Stimulated activated CD4-positive, alpha-beta T cell treated with anti-CD3 and anti-CD28 coated beads, Interleukin-2, amount 100 ng/mL, for 4 hours (primary cell): ENCODE results near the gene SND1.

Experiments
- DNase-seq: peaks from one replicate; pipeline ENCODE4 v3.0.0-alpha.2; 2020; ENCODE audit warnings: low read depth

SND1 gene

GRCh38 chr7:128045766-128046165, 393.8 kb downstream of the SND1 start:
- no peak for DNase-seq

- no peak for DNase-seq
Measured at GRCh38 chr7:128052404-128052803, 400.4 kb downstream of the SND1 start.

DNA sequence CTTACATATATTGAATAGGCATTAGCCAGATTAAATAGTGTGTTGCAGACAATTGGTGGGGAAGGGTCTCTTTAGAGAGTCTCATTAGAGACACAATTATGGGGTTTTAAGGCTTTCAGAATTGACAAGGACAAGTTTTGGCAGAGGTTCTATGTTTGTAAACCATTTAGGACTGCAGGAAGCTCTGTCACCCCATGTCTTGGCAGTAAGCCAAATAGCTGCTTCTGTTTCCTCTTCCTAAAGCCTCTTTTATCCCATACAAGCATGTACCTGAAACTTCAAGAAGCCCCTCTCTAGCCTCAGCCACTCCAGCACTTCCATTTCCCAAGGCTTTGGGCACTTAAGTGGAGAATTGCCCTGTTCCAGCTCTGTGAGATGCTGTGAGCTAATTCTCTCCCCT, 401.0 kb downstream of the SND1 start:
- no peak for DNase-seq

DNA sequence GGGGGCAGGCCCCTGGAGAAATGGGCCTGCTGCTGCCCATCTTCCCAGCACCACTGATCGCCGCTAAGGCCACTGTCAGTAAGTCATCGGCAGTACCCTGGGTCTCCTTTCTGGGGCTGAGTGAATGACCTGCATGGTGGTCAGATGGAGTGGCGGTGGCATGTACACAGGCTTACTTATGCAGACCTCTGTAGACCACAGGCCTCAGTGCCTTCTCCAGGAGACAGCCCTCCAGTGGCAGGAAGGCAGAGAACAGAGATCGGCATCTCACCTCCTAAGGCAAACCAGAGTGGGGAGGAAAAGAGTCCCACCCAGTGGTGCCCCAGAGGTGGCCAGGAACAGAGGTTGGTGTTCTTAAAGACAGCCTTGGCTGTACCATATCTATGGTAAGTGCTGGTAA, 402.0 kb downstream of the SND1 start:
- DNase-seq, result no peak

DNA sequence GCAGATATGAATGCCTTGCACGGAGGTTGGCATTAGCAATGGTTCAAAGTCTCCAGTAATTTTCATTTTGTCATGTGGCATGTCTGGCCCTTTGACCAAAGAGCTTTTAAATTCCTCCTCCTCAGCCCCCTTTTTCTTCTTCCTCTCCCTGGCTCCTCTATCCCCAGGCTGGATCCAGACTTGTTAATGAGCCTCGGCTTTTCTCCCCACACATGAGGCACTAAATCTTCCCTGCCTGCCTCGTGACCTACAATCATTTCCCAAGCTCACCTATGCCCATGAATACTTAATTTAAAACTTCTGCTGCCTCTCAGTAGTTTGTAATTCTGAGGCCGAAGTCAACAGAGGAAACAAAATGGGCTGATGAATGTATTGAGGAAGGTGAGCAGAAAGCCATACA, 402.5 kb downstream of the SND1 start:
- DNase-seq, result no peak

- no peak for DNase-seq
Measured at GRCh38 chr7:128055637-128056036, 403.6 kb downstream of the SND1 start.

- no peak for DNase-seq
Measured at GRCh38 chr7:128056901-128057300, 404.9 kb downstream of the SND1 start.

DNA sequence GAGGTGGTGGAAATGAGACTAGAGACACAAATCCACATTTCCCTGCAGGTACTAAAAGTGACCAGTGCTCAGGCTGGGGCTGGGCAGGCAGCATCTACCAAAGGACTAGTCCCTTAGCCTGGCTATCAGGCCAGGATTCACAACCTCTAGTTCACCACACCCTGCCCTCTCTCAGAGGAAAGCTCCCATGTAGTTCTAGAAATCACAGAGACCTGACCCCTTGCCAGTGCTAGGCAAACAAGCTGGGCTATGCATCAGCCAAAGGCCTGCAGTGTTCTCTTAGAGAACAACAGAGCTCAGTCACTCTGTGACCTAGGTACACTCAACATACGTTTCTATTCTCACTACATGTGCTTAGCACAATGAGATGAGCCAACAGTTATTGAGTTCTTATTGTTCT, 405.9 kb downstream of the SND1 start:
- DNase-seq, result no peak

DNA sequence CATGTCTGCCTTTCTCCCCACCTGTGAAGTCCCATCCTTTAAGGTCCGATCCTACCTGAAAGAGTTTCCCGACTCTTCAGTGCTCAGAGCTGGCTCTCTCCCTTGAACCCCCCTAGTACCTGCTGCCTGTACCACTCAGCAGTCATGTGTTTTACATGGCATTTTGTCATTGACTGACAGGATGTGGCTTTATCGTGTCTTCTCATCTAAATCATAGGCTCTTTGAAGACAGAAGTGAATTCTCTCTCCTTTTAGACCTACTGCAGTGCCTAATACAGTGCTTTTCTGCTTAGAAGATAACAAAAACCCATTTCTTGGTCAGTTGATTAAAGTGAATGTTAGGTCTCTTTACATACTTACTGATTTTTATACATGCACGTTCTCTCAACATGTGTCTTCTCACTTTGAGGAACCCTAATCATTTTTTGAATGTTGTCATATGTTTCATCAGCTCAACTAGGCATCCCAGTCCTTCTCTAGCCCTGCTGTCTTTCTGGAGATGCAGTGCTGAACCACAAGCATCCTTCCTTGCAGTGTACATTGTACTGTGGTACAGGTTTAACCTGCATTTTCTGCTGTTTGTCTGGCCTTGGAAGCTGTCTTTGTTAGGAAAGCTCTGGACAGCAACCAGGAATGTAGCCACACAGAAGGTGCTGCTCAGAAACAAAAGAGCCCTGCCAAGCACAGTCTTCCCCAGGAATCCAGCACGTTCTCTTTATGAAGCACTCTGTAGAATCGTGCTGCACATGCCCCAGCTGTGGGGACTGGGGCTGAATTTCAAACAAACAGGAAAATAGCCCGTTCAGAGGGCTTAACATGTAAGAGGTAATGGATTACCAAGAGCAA, 407.4 kb downstream of the SND1 start:
- no peak for DNase-seq

DNA sequence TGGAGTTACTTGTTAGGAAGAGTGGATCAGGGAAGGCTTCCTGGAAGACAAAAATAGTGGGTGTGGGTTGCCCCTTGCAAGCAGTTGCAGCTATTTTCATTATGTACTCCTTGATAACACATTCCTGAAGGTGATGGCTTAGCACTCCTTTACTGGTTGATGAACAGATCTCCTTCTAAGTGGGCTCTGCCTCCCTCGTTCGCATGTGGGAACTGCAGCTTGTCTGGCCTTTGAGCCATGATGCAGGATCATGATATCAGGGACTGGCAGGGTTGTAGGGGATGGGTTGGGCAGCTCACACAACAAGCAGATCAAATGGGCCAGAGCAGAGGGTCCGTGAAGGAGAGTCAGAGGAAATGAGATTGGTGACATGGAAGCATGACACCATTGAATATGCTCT, 408.0 kb downstream of the SND1 start:
- DNase-seq, result no peak

GRCh38 chr7:128063088-128063487, 411.1 kb downstream of the SND1 start:
- no peak for DNase-seq

GRCh38 chr7:128065872-128066271, 413.9 kb downstream of the SND1 start:
- no peak for DNase-seq

DNA sequence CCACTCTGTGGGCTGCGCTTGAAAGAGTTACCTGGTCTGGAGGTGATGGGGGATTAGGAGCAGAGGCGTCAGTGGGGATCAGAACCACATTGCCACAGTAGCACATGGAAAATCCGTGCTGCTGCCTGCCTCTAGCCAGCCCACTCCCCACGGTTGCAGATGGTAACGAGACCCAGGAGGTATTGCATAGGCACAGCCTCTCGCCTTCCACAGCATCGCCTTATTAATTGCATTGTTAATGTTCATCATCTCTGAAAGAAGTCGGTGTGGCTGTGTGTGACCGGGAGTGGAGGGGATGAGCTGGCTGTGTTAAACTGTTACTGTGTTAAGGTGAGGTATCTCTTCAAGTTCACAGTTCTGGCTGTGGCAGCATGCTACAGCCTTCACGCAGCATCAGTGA, 414.4 kb downstream of the SND1 start:
- no peak for DNase-seq

DNA sequence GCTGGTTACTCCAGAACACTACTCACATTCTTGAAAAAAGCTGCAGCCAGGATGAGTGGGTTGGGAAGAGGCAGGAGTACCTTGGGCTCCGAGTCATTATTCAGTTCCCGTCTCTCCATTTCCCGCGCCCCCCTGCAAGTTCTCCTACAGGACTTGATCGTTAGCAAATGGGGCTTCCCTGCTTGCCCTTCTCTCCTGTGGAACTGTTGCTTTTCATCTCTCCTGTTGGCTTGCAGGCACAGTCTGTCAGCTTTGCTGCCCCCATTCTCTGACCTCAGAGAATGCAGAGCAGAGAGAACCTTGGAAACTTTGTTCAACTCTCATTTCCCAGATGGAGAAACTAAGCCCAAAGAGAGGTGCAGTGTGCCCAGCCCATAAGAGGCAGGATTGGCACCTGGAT, 414.9 kb downstream of the SND1 start:
- no peak for DNase-seq

GRCh38 chr7:128067983-128068382, 416.0 kb downstream of the SND1 start:
- DNase-seq, result no peak

DNA sequence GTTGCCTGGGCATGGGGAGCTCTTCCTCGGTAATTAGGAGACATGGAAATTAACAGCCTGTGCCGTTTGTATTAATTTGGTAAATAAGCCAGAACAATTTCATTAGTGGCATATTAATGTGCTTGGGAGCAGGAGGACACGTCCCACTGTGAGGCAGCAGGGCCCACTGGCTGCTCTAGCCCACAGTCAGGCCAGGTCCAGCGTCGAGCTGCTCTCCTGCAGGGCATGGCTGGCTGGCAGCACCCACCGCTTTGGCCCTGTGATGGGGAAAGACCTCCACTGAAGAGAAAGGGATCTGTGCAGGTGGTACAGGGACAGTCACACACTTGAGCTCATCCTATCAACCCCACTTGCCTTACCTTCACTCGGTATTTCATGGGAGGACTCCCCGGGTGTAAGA, 416.8 kb downstream of the SND1 start:
- no peak for DNase-seq

GRCh38 chr7:128069373-128070364, 417.7 kb downstream of the SND1 start:
- no peak for DNase-seq

DNA sequence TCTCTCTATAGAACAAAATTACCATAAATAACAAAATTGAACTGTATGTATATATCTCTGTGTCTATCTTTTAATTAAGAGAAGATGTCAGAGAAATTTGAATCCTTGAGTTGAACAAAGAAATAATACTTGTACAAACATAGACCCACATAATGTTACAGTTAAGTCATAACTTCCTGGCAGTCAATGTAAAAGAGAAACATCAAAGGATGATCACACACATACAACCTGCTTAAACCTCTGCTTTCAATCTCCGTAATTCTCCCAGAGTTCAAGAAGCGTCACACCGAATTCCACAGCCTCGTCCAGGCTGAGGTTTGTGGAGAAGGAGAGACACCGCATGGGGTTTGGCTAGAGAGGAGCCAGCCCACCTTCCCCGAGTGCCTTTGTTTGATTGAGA, 419.4 kb downstream of the SND1 start:
- no peak for DNase-seq

DNA sequence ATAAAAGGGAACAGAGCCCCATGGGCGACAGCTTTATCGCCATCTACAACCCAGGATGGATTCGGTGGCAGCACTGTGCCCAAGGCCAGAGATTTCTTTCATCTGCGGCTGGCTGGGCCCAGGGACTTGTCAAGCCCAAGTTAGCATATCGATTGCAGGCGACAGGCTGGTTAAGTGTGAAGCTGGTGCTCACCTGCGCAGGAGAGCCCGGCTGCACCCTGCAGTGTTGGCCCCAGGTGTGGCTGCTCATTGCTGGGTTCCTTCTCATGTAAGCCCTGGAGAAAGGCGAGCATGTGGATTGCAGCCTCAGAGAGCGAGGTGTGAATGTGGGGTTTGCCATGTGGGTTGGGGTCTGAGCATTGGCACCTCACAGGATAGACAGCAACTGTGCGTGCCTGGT, 419.8 kb downstream of the SND1 start:
- DNase-seq, result no peak

GRCh38 chr7:128073671-128074310, 421.8 kb downstream of the SND1 start:
- no peak for DNase-seq

GRCh38 chr7:128074336-128074735, 422.3 kb downstream of the SND1 start:
- no peak for DNase-seq

- no peak for DNase-seq
Measured at GRCh38 chr7:128074736-128075135, 422.7 kb downstream of the SND1 start.
